HepG2 (cell line): Measurements from ENCODE around the gene CAST. TPM values are rescaled to one million over a fixed set of nuclear protein-coding genes. Genes with fewer than 3 reads are reported as not detected.

Source experiments
- CENPT ChIP-seq: sonication (generic); formaldehyde crosslinking; IDR thresholded peaks from 2 replicates; pipeline ENCODE4 v1.8.0; 2022; ENCODE audit warnings: low read depth, mild to moderate bottlenecking, moderate library complexity, missing genetic modification reagents
- CHCHD3 ChIP-seq: sonication (generic); formaldehyde crosslinking; IDR thresholded peaks from 2 replicates; pipeline ENCODE4 v1.8.0; 2022; ENCODE audit warnings: mild to moderate bottlenecking, missing genetic modification reagents, moderate library complexity
- HMG20B ChIP-seq: conservative IDR thresholded peaks from 2 replicates; pipeline ENCODE4 v1.6.1; 2016; ENCODE audit warnings: missing genetic modification reagents, missing compliant biosample characterization
- MIER2 ChIP-seq: IDR thresholded peaks from 2 replicates; pipeline ENCODE4 v1.6.1; 2016; ENCODE audit warnings: missing biosample characterization, missing genetic modification reagents
- RFX3 ChIP-seq: IDR thresholded peaks from 2 replicates; pipeline ENCODE4 v1.6.1; 2016; ENCODE audit warnings: missing biosample characterization, missing genetic modification reagents
- SKI ChIP-seq: fragments of 450-650 bp; IDR thresholded peaks from one replicate; pipeline ENCODE4 v1.6.1; 2018; ENCODE audit warnings: mild to moderate bottlenecking; ENCODE audit not compliant: partially characterized antibody
- SOX5 ChIP-seq: IDR thresholded peaks from 2 replicates; pipeline ENCODE4 v1.6.1; 2016; ENCODE audit warnings: borderline replicate concordance
- ZMYM2 ChIP-seq: sonication (generic); formaldehyde crosslinking; IDR thresholded peaks from 2 replicates; pipeline ENCODE4 v1.8.0; 2022; ENCODE audit warnings: mild to moderate bottlenecking, missing genetic modification reagents
- ZNF737 ChIP-seq: sonication (generic); formaldehyde crosslinking; IDR thresholded peaks from 2 replicates; pipeline ENCODE4 v1.5.0; 2020; ENCODE audit warnings: missing genetic modification reagents, mild to moderate bottlenecking, borderline replicate concordance
- ZNF75D ChIP-seq: sonication (generic); formaldehyde crosslinking; IDR thresholded peaks from 2 replicates; pipeline ENCODE4 v1.8.1; 2023; ENCODE audit warnings: missing genetic modification reagents, mild to moderate bottlenecking, borderline replicate concordance
- ZNF768 ChIP-seq: sonication (generic); formaldehyde crosslinking; IDR thresholded peaks from 2 replicates; pipeline ENCODE4 v1.4.0; 2020; ENCODE audit warnings: missing genetic modification reagents
- ZSCAN9 ChIP-seq: IDR thresholded peaks from 2 replicates; pipeline ENCODE4 v1.6.1; 2016; ENCODE audit warnings: borderline replicate concordance
- polyA plus RNA-seq, 8 experiments: library from polyadenylated mRNA; depleted of rRNA in 3 of 8; stranded (reverse) in 7 of 8; unstranded in 1 of 8; fragments of >200 nt; fragmentation: Illumina TruSeq in 4 of 8; extraction: Trizol in 4 of 8; gene quantifications; 2 replicates each; pipeline versions ENCODE4 v1.2.1 to v1.2.3, GENCODE V29; 2011 to 2016; ENCODE audit warnings: low read depth in 4 of 8, missing spikeins in 1 of 8, mixed read lengths in 1 of 8; ENCODE audit not compliant: insufficient read depth in 1 of 8
- total RNA-seq, 5 experiments: library from RNA; depleted of rRNA; stranded (reverse); fragments of >200 nt; fragmentation: Illumina TruSeq; extraction: Trizol; gene quantifications; 2 replicates each; pipeline ENCODE4 v1.2.3, GENCODE V29; 2016; ENCODE audit warnings: low read depth in 1 of 5
- TF ChIP-seq, protein P1 (sequence below): IDR thresholded peaks from 2 replicates; pipeline ENCODE4 v1.6.1; 2016; ENCODE audit warnings: low read depth, borderline replicate concordance
- TF ChIP-seq, protein P2 (sequence below): sonication (generic); formaldehyde crosslinking; IDR thresholded peaks from 2 replicates; pipeline ENCODE4 v1.8.0; 2022; ENCODE audit warnings: missing genetic modification reagents, mild to moderate bottlenecking, moderate library complexity, borderline replicate concordance
- TF ChIP-seq, protein P3 (sequence below): sonication (generic); formaldehyde crosslinking; IDR thresholded peaks from 2 replicates; pipeline ENCODE4 v1.8.0; 2022; ENCODE audit warnings: missing genetic modification reagents, low read depth, mild to moderate bottlenecking, borderline replicate concordance
- TF ChIP-seq, protein P4 (sequence below): sonication (generic); formaldehyde crosslinking; IDR thresholded peaks from 2 replicates; pipeline ENCODE4 v1.4.0; 2020; ENCODE audit warnings: missing genetic modification reagents, borderline replicate concordance
- TF ChIP-seq, protein P5 (sequence below): sonication (generic); formaldehyde crosslinking; IDR thresholded peaks from 2 replicates; pipeline ENCODE4 v1.8.0; 2022; ENCODE audit warnings: missing genetic modification reagents, mild to moderate bottlenecking, inconsistent platforms, borderline replicate concordance

CAST gene
- total and polyA plus RNA-seq, 2 of the 13 experiments (the other 11 are each of a cell fraction or from before 2014, with no cell fraction given): 42.1 to 67.6 TPM

DNA sequence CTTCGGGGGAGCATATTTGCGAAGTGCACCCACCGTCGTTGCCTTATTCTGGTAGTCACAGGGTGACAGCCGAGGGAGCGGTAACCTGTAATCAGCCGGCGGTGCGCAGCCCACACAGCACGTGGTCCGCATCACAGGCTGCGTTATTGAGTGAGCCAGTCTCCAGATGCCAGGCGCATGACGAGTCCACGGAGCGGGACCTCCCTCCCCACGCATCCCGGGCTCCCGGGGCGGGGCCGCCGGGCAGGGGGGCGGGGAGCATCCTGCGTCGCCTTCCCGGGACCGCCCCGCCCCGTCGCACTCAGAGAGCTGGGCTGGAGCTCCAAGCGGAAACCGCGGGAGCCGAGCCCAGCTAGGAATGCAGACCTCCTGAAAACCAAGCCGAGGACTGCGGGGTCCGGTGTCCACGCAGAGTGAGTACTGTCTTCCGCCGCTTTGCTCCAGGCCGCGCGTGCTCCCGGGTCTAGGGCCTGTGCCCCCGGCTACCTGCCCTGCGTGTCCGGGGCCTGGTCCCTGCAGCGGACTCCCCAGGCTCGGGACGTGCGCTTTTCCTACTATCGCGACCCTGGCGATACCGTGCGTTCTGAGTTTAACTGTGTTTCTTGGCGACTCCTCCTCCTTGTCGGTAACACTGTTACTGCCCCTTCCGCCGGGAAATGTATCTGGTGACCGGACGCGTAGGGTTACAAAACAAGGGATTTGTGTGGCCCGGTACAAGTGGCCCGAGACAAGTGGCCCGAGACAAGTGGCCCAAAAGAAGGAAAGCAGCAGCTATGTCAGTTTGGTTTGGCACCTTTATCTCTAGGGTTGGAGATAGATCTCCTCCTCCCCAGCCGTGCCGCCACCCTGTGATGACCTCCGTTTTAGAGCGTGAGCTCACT, 40.6 kb downstream of the CAST start (continued):
- TF ChIP-seq ZNF768 (CRISPR knock-in tag) (peak; percentile 53), HMG20B (CRISPR knock-in tag) (no peak), MIER2 (CRISPR knock-in tag) (no peak), ZNF737 (CRISPR knock-in tag) (no peak), CHCHD3 (CRISPR knock-in tag) (no peak), SOX5 (CRISPR knock-in tag) (no peak), SKI (no peak), ZMYM2 (0 out of 2 replicates have a peak, but pooled peaks have one; percentile 40), CENPT (no peak), ZSCAN9 (CRISPR knock-in tag) (no peak), ZNF75D (CRISPR knock-in tag) (no peak), RFX3 (CRISPR knock-in tag) (no peak)
- TF ChIP-seq, protein P1, sequence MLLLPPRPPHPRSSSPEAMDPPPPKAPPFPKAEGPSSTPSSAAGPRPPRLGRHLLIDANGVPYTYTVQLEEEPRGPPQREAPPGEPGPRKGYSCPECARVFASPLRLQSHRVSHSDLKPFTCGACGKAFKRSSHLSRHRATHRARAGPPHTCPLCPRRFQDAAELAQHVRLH (CRISPR knock-in tag): peak; percentile 85
- TF ChIP-seq, protein P2, sequence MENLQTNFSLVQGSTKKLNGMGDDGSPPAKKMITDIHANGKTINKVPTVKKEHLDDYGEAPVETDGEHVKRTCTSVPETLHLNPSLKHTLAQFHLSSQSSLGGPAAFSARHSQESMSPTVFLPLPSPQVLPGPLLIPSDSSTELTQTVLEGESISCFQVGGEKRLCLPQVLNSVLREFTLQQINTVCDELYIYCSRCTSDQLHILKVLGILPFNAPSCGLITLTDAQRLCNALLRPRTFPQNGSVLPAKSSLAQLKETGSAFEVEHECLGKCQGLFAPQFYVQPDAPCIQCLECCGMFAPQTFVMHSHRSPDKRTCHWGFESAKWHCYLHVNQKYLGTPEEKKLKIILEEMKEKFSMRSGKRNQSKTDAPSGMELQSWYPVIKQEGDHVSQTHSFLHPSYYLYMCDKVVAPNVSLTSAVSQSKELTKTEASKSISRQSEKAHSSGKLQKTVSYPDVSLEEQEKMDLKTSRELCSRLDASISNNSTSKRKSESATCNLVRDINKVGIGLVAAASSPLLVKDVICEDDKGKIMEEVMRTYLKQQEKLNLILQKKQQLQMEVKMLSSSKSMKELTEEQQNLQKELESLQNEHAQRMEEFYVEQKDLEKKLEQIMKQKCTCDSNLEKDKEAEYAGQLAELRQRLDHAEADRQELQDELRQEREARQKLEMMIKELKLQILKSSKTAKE (CRISPR knock-in tag): no peak
- TF ChIP-seq, protein P3, sequence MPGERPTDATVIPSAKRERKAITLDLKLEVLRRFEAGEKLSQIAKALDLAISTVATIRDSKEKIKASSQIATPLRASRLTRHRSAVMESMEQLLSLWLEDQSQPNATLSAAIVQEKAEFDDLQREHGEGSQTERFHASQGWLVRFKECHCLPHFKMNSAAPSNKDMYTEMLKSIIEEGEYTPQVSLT (CRISPR knock-in tag): no peak
- TF ChIP-seq, protein P4, sequence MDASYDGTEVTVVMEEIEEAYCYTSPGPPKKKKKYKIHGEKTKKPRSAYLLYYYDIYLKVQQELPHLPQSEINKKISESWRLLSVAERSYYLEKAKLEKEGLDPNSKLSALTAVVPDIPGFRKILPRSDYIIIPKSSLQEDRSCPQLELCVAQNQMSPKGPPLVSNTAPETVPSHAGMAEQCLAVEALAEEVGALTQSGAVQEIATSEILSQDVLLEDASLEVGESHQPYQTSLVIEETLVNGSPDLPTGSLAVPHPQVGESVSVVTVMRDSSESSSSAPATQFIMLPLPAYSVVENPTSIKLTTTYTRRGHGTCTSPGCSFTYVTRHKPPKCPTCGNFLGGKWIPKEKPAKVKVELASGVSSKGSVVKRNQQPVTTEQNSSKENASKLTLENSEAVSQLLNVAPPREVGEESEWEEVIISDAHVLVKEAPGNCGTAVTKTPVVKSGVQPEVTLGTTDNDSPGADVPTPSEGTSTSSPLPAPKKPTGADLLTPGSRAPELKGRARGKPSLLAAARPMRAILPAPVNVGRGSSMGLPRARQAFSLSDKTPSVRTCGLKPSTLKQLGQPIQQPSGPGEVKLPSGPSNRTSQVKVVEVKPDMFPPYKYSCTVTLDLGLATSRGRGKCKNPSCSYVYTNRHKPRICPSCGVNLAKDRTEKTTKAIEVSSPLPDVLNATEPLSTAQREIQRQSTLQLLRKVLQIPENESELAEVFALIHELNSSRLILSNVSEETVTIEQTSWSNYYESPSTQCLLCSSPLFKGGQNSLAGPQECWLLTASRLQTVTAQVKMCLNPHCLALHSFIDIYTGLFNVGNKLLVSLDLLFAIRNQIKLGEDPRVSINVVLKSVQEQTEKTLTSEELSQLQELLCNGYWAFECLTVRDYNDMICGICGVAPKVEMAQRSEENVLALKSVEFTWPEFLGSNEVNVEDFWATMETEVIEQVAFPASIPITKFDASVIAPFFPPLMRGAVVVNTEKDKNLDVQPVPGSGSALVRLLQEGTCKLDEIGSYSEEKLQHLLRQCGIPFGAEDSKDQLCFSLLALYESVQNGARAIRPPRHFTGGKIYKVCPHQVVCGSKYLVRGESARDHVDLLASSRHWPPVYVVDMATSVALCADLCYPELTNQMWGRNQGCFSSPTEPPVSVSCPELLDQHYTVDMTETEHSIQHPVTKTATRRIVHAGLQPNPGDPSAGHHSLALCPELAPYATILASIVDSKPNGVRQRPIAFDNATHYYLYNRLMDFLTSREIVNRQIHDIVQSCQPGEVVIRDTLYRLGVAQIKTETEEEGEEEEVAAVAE (CRISPR knock-in tag): no peak
- TF ChIP-seq, protein P5, sequence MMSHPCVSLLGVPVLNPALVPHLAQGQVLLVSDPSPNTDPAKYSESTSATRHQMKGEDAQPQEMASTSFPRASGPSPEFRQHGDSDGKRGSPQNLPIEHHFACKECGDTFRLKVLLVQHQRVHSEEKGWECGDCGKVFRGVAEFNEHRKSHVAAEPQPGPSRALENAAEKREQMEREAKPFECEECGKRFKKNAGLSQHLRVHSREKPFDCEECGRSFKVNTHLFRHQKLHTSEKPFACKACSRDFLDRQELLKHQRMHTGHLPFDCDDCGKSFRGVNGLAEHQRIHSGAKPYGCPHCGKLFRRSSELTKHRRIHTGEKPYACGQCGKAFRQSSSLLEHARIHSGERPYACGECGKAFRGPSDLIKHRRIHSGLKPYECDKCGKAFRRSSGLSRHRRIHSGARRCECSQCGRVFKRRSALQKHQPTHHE (CRISPR knock-in tag): no peak
